HCT116 (cell line): ENCODE measurements around the gene SUSD4. TPM values are rescaled to one million over a fixed set of nuclear protein-coding genes. Genes with fewer than 3 reads are reported as not detected.

Experiments
- ATAC-seq: fragments of 200-7000 bp; cut with Tn5 transposase; 2 replicates; pipeline ENCODE4 v1.9.1; 2020; ENCODE audit warnings: mild to moderate bottlenecking, moderate library complexity
- BruUV-seq: library from RNA; stranded (reverse); fragments of 400-500 nt; replicated peaks from 2 replicates; lab custom pipeline; 2021; lab: Mats Ljungman, UMichigan
- CTCF ChIA-PET: fragments of 300-600 bp; sonication (Branson Sonifier 250); formaldehyde crosslinking; loops from one replicate; lab custom pipeline; 2021; ENCODE audit warnings: antibody characterized with exemption; lab: Charles Lee
- POLR2A ChIA-PET: fragments of 300-600, 350-600 bp; sonication (Branson Sonifier 250); formaldehyde crosslinking; loops from one replicate; lab custom pipeline; 2021; ENCODE audit warnings: antibody characterized with exemption; lab: Charles Lee
- RAD21 ChIA-PET, 2 experiments: fragments of 300-600 bp; sonication (Branson Sonifier 250); formaldehyde crosslinking; loops; one replicate each; lab custom pipeline; 2023; ENCODE audit warnings: low total read pairs in 2 of 2; ENCODE audit not compliant: uncharacterized antibody in 2 of 2, unreplicated experiment in 2 of 2, low non-redundant PET in 1 of 2; lab: Charles Lee
- DNase-seq: peaks from one replicate; pipeline ENCODE4 v3.0.0-alpha.2; 2010; ENCODE audit warnings: low read depth, low spot score
- H2AFZ ChIP-seq: fragments of 200-600 bp; shearing (Covaris generic), sonication (generic); 2 replicates; pipeline ENCODE4 v1.6.1; 2017; ENCODE audit warnings: low read depth, mixed run types, mixed read lengths, antibody characterized with exemption, low read length; ENCODE audit not compliant: poor library complexity, severe bottlenecking
- H3K27ac ChIP-seq: 2 replicates; pipeline ENCODE4 v1.5.1; 2012; ENCODE audit warnings: low read depth, low read length
- H3K27me3 ChIP-seq: fragments of 200-600 bp; sonication (generic); 2 replicates; pipeline ENCODE4 v1.6.1; 2016; ENCODE audit warnings: mixed run types, low read length, mixed read lengths; ENCODE audit not compliant: insufficient read depth
- H3K36me3 ChIP-seq, 2 experiments: fragments of 200-500 bp in 1 of 2; fragments of 200-600 bp in 1 of 2; sonication (Bioruptor generic) in 1 of 2; sonication (generic) in 1 of 2; 2 replicates each; pipeline versions ENCODE4 v1.5.1 to v1.6.1; 2014 to 2016; ENCODE audit warnings: low read length in 2 of 2, inconsistent platforms in 1 of 2, mixed read lengths in 1 of 2, mixed run types in 1 of 2; ENCODE audit not compliant: insufficient read depth in 2 of 2, control insufficient read depth in 1 of 2
- H3K4me1 ChIP-seq, 2 experiments: fragments of 200-600 bp in 1 of 2; sonication (generic) in 1 of 2; 2 replicates each; pipeline versions ENCODE4 v1.5.1 to v1.6.1; 2012 to 2017; ENCODE audit warnings: low read length in 2 of 2, inconsistent platforms in 1 of 2, mild to moderate bottlenecking in 1 of 2, mixed read lengths in 1 of 2, mixed run types in 1 of 2, moderate library complexity in 1 of 2; ENCODE audit not compliant: insufficient read depth in 2 of 2, control insufficient read depth in 1 of 2
- H3K4me2 ChIP-seq: fragments of 200-600 bp; sonication (generic); 2 replicates; pipeline ENCODE4 v1.6.1; 2017; ENCODE audit warnings: mixed run types, low read length, mixed read lengths
- H3K4me3 ChIP-seq, 2 experiments: fragments of 200-600 bp in 1 of 2; sonication (generic) in 1 of 2; replicated peaks in 1 of 2; 2 replicates each; pipeline ENCODE4 v1.5.1; 2011 to 2016; ENCODE audit warnings: low read length in 2 of 2, control low read depth in 1 of 2, low read depth in 1 of 2, mild to moderate bottlenecking in 1 of 2, mixed read lengths in 1 of 2, mixed run types in 1 of 2
- H3K79me2 ChIP-seq: fragments of 200-600 bp; sonication (generic); 2 replicates; pipeline ENCODE4 v1.6.1; 2017; ENCODE audit warnings: mild to moderate bottlenecking, mixed run types, low read length, moderate library complexity, mixed read lengths; ENCODE audit not compliant: insufficient read depth
- H3K9ac ChIP-seq: fragments of 200-600 bp; sonication (generic); 2 replicates; pipeline ENCODE4 v1.6.1; 2016; ENCODE audit warnings: low read length, mixed read lengths
- H3K9me2 ChIP-seq: fragments of 200-600 bp; sonication (generic), shearing (Covaris generic); 2 replicates; pipeline ENCODE4 v1.6.1; 2017; ENCODE audit warnings: mixed run types, mild to moderate bottlenecking, moderate library complexity; ENCODE audit not compliant: insufficient read depth
- H3K9me3 ChIP-seq, 2 experiments: fragments of 200-500 bp in 1 of 2; fragments of 200-600 bp in 1 of 2; sonication (Bioruptor generic) in 1 of 2; sonication (generic) in 1 of 2; 2 replicates each; pipeline ENCODE4 v1.6.1; 2014 to 2017; ENCODE audit warnings: low read length in 2 of 2, mixed read lengths in 2 of 2, inconsistent platforms in 1 of 2, low read depth in 1 of 2, mild to moderate bottlenecking in 1 of 2, mixed run types in 1 of 2, moderate library complexity in 1 of 2; ENCODE audit not compliant: control insufficient read depth in 1 of 2, insufficient read depth in 1 of 2
- H4K20me1 ChIP-seq: fragments of 200-600 bp; sonication (generic), shearing (Covaris generic); 2 replicates; pipeline ENCODE4 v1.6.1; 2017; ENCODE audit warnings: mixed run types, mild to moderate bottlenecking, moderate library complexity; ENCODE audit not compliant: insufficient read depth
- CEBPB ChIP-seq: IDR thresholded peaks from 2 replicates; pipeline ENCODE4 v1.6.1; 2012; ENCODE audit warnings: low read depth
- ELF1 ChIP-seq: IDR thresholded peaks from 2 replicates; pipeline ENCODE4 v1.6.1; 2012; ENCODE audit warnings: low read depth, borderline replicate concordance
- EZH2 ChIP-seq: fragments of 200-600 bp; sonication (generic); IDR thresholded peaks from 2 replicates; pipeline ENCODE4 v1.6.1; 2017; ENCODE audit warnings: antibody characterized with exemption, mixed run types
- FOSL1 ChIP-seq: IDR thresholded peaks from 2 replicates; pipeline ENCODE4 v1.6.1; 2012; ENCODE audit warnings: low read depth
- JUND ChIP-seq: IDR thresholded peaks from 2 replicates; pipeline ENCODE4 v1.6.1; 2012
- MAX ChIP-seq: IDR thresholded peaks from 2 replicates; pipeline ENCODE4 v1.6.1; 2012
- POLR2A ChIP-seq: IDR thresholded peaks from 2 replicates; pipeline ENCODE4 v1.7.0; 2011; ENCODE audit warnings: borderline replicate concordance; ENCODE audit not compliant: insufficient read depth, insufficient read length; ENCODE audit errors: extremely low read depth
- POLR2AphosphoS5 ChIP-seq: IDR thresholded peaks from 2 replicates; pipeline ENCODE4 v1.6.1; 2011; ENCODE audit warnings: mild to moderate bottlenecking, low read depth, low read length, moderate library complexity
- SIN3A ChIP-seq: IDR thresholded peaks from 2 replicates; pipeline ENCODE4 v1.6.1; 2012; ENCODE audit warnings: low read depth
- SP1 ChIP-seq: IDR thresholded peaks from 2 replicates; pipeline ENCODE4 v1.6.1; 2012; ENCODE audit warnings: low read depth
- SRF ChIP-seq: IDR thresholded peaks from 2 replicates; pipeline ENCODE4 v1.6.1; 2012; ENCODE audit warnings: low read depth
- TCF7L2 ChIP-seq: IDR thresholded peaks from 2 replicates; pipeline ENCODE4 v1.7.0; 2011; ENCODE audit warnings: borderline replicate concordance, inconsistent platforms; ENCODE audit not compliant: insufficient read depth, insufficient read length; ENCODE audit errors: extremely low read depth
- ZBTB33 ChIP-seq: IDR thresholded peaks from 2 replicates; pipeline ENCODE4 v1.6.1; 2011; ENCODE audit warnings: mild to moderate bottlenecking, low read length, moderate library complexity; ENCODE audit not compliant: insufficient replicate concordance; ENCODE audit errors: extremely low read depth
- ZNF274 ChIP-seq: fragments of 200-500 bp; sonication (Bioruptor generic); IDR thresholded peaks from 2 replicates; pipeline ENCODE4 v1.6.1; 2014; ENCODE audit warnings: mild to moderate bottlenecking, low read depth, low read length, inconsistent platforms
- intact Hi-C: fragments of 100-400 bp; cut with micrococcal nuclease; formaldehyde crosslinking; loops from 2 replicates; pipeline ENCODE4 v1.10.0; 2022
- total RNA-seq: library from RNA; stranded (reverse); gene quantifications from one replicate; pipeline ENCODE4 v1.2.1, GENCODE V29; 2021; ENCODE audit not compliant: unreplicated experiment
- TF ChIP-seq, protein P1 (sequence below), 3 experiments: fragments of 200-600 bp in 1 of 3; sonication (generic) in 1 of 3; IDR thresholded peaks in 2 of 3; conservative IDR thresholded peaks in 1 of 3; 2 replicates each; pipeline ENCODE4 v1.5.1; 2012 to 2017; ENCODE audit warnings: low read depth in 2 of 3, low read length in 2 of 3, antibody characterized with exemption in 1 of 3, borderline replicate concordance in 1 of 3, control low read depth in 1 of 3, mild to moderate bottlenecking in 1 of 3, mixed read lengths in 1 of 3, mixed run types in 1 of 3, moderate library complexity in 1 of 3; ENCODE audit not compliant: insufficient read depth in 1 of 3

SUSD4 gene
- total RNA-seq, 1 experiment from 2014 or later, result 0.59 TPM

DNA sequence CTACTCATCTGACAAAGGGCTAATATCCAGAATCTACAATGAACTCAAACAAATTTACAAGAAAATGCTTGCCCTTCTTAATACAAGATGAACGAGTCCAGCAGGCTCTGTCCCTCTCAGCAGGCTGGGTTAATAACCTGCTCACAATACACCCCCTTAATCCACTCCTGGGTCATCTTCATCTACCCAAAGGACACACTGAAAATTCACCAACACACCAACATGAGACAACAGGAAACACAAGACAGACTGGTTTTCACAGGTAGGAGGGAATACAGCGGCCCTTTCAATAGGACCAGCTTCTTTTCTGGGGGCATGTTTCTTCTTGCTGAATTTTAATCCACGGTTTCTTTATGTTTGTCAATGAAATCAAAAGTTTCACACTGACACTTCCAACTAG, 44.6 kb downstream of the SUSD4 start:
- Histone ChIP-seq H3K4me3 (no peak overlapping the region), H4K20me1 (no peaks in the 10 kb centered on the region), H3K36me3 (no peaks in the 10 kb centered on the region), H3K9ac (no peak overlapping the region), H3K9me2 (no peaks in the 10 kb centered on the region), H3K27me3 (peaks cover 5% of the 10 kb centered on the region; the same call in 1 of the 2 replicates), H3K4me1 (no peaks in the 10 kb centered on the region), H3K27ac (no peak overlapping the region), H3K4me2 (no peak overlapping the region), H3K9me3 (no peaks in the 10 kb centered on the region), H3K79me2 (no peaks in the 10 kb centered on the region), H2AFZ (no peak overlapping the region)
- DNase-seq (no peak), ATAC-seq (no peak)
- intact Hi-C loops, result no loop called here
- ChIA-PET RAD21 (no interaction called here), CTCF (no interaction called here), POLR2A (no interaction called here)
- no TSS peak for BruUV-seq
- no peak for TF ChIP-seq CEBPB
- no peak for TF ChIP-seq ZBTB33
- TF ChIP-seq POLR2A, result no peak
- TF ChIP-seq ELF1, result no peak
- TF ChIP-seq TCF7L2, result no peak
- TF ChIP-seq ZNF274, result no peak
- TF ChIP-seq SRF, result no peak
- TF ChIP-seq POLR2AphosphoS5, result no peak
- no peak for TF ChIP-seq FOSL1
- TF ChIP-seq MAX, result no peak

DNA sequence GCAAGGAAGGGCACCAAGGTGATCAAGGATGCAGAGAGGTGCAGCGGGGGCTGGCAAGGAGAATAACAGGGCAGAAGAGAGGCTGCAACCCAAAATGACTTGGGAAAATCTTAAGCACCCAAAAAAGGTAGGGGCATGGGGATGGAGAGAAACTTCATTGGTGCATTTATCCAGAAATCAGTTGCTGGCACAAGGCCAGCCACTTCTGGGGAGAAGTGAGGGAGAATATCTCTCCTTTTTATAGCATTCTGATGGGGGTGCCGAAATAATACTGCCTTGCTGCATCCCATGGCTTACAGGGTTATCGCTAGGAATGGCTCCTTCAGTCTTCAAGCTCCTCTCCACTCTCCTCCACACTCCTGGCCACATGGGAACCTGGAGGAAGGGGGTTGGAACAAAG, 47.9 kb downstream of the SUSD4 start:
- Histone ChIP-seq H3K79me2 (no peaks in the 10 kb centered on the region), H3K27me3 (no peaks in the 10 kb centered on the region), H3K9ac (no peak overlapping the region), H3K4me2 (no peak overlapping the region), H3K36me3 (no peaks in the 10 kb centered on the region), H2AFZ (no peak overlapping the region), H3K9me2 (no peaks in the 10 kb centered on the region), H3K4me3 (no peak overlapping the region), H3K27ac (no peak overlapping the region), H3K4me1 (no peaks in the 10 kb centered on the region), H3K9me3 (no peaks in the 10 kb centered on the region), H4K20me1 (no peaks in the 10 kb centered on the region)
- ATAC-seq (no peak), DNase-seq (no peak)
- ChIA-PET RAD21 (no interaction called here), CTCF (no interaction called here), POLR2A (no interaction called here)
- intact Hi-C loops, result no loop called here
- BruUV-seq, result no TSS peak
- TF ChIP-seq POLR2AphosphoS5 (no peak), POLR2A (no peak), ZBTB33 (no peak), SP1 (no peak), ELF1 (no peak), SIN3A (no peak), EZH2 (no peak), JUND (no peak)
- TF ChIP-seq, protein P1, sequence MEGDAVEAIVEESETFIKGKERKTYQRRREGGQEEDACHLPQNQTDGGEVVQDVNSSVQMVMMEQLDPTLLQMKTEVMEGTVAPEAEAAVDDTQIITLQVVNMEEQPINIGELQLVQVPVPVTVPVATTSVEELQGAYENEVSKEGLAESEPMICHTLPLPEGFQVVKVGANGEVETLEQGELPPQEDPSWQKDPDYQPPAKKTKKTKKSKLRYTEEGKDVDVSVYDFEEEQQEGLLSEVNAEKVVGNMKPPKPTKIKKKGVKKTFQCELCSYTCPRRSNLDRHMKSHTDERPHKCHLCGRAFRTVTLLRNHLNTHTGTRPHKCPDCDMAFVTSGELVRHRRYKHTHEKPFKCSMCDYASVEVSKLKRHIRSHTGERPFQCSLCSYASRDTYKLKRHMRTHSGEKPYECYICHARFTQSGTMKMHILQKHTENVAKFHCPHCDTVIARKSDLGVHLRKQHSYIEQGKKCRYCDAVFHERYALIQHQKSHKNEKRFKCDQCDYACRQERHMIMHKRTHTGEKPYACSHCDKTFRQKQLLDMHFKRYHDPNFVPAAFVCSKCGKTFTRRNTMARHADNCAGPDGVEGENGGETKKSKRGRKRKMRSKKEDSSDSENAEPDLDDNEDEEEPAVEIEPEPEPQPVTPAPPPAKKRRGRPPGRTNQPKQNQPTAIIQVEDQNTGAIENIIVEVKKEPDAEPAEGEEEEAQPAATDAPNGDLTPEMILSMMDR (IDR thresholded peaks at IDR 0.05 in 2 of 3, conservative IDR thresholded peaks at IDR 0.05 in 1 of 3; ENCODE audit: borderline replicate concordance in 1 of 3, insufficient read depth in 1 of 3, low read depth in 2 of 3, low read length in 2 of 3), result no peak
